ENCODE measurements around the gene CUBN. TPM values are rescaled to one million over a fixed set of nuclear protein-coding genes. Genes with fewer than 3 reads are reported as not detected.
A peak's percentile ranks its signal among the peaks of the same experiment; 100 is the strongest.

CUBN gene
- total RNA-seq, 2 experiments from 2014 or later: 7.9 to 9.2 TPM

DNA sequence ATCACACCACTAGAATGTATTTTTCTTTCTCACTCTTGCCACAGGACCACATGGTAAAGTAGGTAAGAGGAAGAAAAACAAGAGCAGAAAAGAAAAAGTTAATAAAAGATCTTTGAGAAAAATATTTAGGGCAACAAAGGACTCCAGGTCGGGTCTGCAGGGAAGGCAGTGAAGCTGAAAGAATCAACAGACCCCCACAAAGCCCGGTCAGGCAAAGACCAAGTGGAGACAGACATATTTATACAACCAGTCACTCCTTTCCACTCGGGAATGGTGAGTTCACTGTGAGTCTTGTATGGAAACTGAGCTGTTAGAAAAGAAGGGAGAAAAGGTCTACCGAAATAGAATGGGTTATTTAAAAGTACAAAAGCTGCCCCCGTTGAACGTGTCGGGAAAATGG, 340.4 kb downstream of the CUBN start:
- CTCF ChIA-PET: no interaction called here
- peak overlapping the region in 1 of 2 donors; percentile 97 for H3K27ac ChIP-seq (ENCODE audit: low read depth in 1 of 2, low read length in 2 of 2)

DNA sequence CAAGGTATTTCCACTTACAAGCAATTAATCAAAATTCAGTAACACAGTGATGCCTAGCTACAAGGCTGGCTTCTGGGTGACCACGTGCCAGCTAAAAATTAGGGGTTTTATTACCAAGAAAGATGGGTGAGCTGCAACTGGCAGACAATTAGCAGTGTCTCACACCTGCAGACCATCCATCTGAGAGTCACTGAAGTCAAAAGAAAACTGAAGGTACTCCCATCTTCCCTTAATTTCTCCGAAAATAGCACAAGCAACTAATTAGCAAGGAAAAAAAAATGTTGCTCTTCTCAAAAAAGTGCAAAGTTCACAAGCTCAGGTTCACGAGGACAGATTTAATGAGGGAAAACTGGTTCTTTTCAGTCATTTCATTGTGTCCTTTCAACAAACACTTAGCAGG, 340.8 kb downstream of the CUBN start:
- H3K27ac Mint-ChIP-seq: peak overlapping the region; percentile 88
- H3K27me3 ChIP-seq (ENCODE audit: control insufficient read depth in 1 of 2, insufficient read depth in 2 of 2, low read length in 2 of 2): no peaks in the 10 kb centered on the region
- intact Hi-C loops (cut with DNase I, micrococcal nuclease): no loop called here
- peaks cover 3% of the 10 kb centered on the region for H3K36me3 ChIP-seq (ENCODE audit: insufficient read depth, low read length)
- peaks cover 54% of the 10 kb centered on the region for H3K36me3 Mint-ChIP-seq (ENCODE audit: low read depth)
- ChIA-PET POLR2A (interaction anchor here (2.6 kb wide), 1 partner anchor 29 kb away, joined by 13 read pairs; the partner anchor contains the start of gene RSU1), CTCF (no interaction called here)
- peaks cover 2% of the 10 kb centered on the region for H3K9me3 Mint-ChIP-seq
- peak overlapping the region; percentile 71 to 97 for H3K27ac ChIP-seq (ENCODE audit: low read depth in 1 of 2, low read length in 2 of 2)
- peaks cover 0 to 4% of the 10 kb centered on the region in 2 experiments for H3K9me3 ChIP-seq (ENCODE audit: control insufficient read depth in 1 of 2, insufficient read depth in 1 of 2, low read length in 2 of 2)
- no peak for DNase-seq
- no peak for ATAC-seq (ENCODE audit: poor library complexity)
- no peak overlapping the region for H3K4me3 Mint-ChIP-seq
- H3K4me3 ChIP-seq (ENCODE audit: low read length): no peak overlapping the region
- peaks cover 21% of the 10 kb centered on the region for H3K4me1 Mint-ChIP-seq (ENCODE audit: low read depth)
- peaks cover 23% of the 10 kb centered on the region for H3K4me1 ChIP-seq (ENCODE audit: insufficient read depth, low read length)
- H3K27me3 Mint-ChIP-seq: no peaks in the 10 kb centered on the region
- TF ChIP-seq, protein P1, sequence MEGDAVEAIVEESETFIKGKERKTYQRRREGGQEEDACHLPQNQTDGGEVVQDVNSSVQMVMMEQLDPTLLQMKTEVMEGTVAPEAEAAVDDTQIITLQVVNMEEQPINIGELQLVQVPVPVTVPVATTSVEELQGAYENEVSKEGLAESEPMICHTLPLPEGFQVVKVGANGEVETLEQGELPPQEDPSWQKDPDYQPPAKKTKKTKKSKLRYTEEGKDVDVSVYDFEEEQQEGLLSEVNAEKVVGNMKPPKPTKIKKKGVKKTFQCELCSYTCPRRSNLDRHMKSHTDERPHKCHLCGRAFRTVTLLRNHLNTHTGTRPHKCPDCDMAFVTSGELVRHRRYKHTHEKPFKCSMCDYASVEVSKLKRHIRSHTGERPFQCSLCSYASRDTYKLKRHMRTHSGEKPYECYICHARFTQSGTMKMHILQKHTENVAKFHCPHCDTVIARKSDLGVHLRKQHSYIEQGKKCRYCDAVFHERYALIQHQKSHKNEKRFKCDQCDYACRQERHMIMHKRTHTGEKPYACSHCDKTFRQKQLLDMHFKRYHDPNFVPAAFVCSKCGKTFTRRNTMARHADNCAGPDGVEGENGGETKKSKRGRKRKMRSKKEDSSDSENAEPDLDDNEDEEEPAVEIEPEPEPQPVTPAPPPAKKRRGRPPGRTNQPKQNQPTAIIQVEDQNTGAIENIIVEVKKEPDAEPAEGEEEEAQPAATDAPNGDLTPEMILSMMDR (IDR thresholded peaks at IDR 0.05): no peak

More for the DNA sequence above, 340.4 kb downstream of the CUBN start:
- Mint-ChIP-seq H3K9me3 (peaks cover 2% of the 10 kb centered on the region), H3K27ac (peak overlapping the region; percentile 88), H3K4me1 (ENCODE audit: low read depth) (peaks cover 21% of the 10 kb centered on the region), H3K4me3 (no peak overlapping the region), H3K36me3 (ENCODE audit: low read depth) (peaks cover 55% of the 10 kb centered on the region), H3K27me3 (no peaks in the 10 kb centered on the region)
- POLR2A ChIA-PET: interaction anchor here (2.6 kb wide), 1 partner anchor 28 kb away, joined by 13 read pairs; the partner anchor contains the start of gene RSU1
- intact Hi-C loops (cut with DNase I, micrococcal nuclease): no loop called here
- Histone ChIP-seq H3K27me3 (ENCODE audit: control insufficient read depth in 1 of 2, insufficient read depth in 2 of 2, low read length in 2 of 2) (no peaks in the 10 kb centered on the region), H3K9me3 (ENCODE audit: control insufficient read depth in 1 of 2, insufficient read depth in 1 of 2, low read length in 2 of 2) (peaks cover 0 to 4% of the 10 kb centered on the region in 2 experiments), H3K4me3 (ENCODE audit: low read length) (no peak overlapping the region), H3K36me3 (ENCODE audit: insufficient read depth, low read length) (peaks cover 3% of the 10 kb centered on the region), H3K4me1 (ENCODE audit: insufficient read depth, low read length) (peaks cover 23% of the 10 kb centered on the region)
- TF ChIP-seq, protein P1 (IDR thresholded peaks at IDR 0.05): no peak
- no peak for DNase-seq
- ATAC-seq (ENCODE audit: poor library complexity): no peak

DNA sequence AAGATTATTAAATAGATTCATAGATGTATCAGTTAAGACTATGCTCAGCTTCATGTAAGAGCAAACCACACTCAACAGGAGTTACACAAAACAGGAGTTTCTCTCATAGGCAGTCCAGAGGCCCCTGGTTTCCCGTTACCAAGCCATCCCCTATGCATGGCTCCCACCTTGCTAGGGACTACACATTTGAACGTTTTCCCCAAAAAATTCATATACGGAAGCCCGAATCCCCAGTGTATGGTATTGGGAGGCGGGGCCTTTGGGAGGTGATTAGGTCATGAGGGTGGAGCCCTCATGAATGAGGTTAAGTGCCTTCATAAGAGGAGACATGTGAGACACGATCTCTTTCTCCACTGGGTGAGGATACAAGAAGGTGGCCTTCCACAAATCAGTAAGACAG, 341.5 kb downstream of the CUBN start:
- Mint-ChIP-seq H3K9me3 (peaks cover 2% of the 10 kb centered on the region), H3K4me1 (ENCODE audit: low read depth) (peaks cover 21% of the 10 kb centered on the region), H3K27ac (peak overlapping the region; percentile 88), H3K36me3 (ENCODE audit: low read depth) (peaks cover 48% of the 10 kb centered on the region), H3K27me3 (no peaks in the 10 kb centered on the region), H3K4me3 (no peak overlapping the region)
- no peaks in the 10 kb centered on the region for H3K27me3 ChIP-seq (ENCODE audit: control insufficient read depth in 1 of 2, insufficient read depth in 2 of 2, low read length in 2 of 2)
- no peak overlapping the region for H3K4me3 ChIP-seq (ENCODE audit: low read length)
- H3K27ac ChIP-seq (ENCODE audit: low read depth in 1 of 2, low read length in 2 of 2): peak overlapping the region; percentile 71 to 97
- H3K36me3 ChIP-seq (ENCODE audit: insufficient read depth, low read length): peaks cover 3% of the 10 kb centered on the region
- intact Hi-C loops (cut with DNase I, micrococcal nuclease): no loop called here
- H3K4me1 ChIP-seq (ENCODE audit: insufficient read depth, low read length): peaks cover 23% of the 10 kb centered on the region
- ChIA-PET POLR2A (interaction anchor here (2.6 kb wide), 1 partner anchor 29 kb away, joined by 13 read pairs; the partner anchor contains the start of gene RSU1), CTCF (no interaction called here)
- DNase-seq (peak in 3 of 14 experiments; percentile 54 to 66 (median 58)), ATAC-seq (ENCODE audit: poor library complexity) (peak; percentile 4)
- H3K9me3 ChIP-seq (ENCODE audit: control insufficient read depth in 1 of 2, insufficient read depth in 1 of 2, low read length in 2 of 2): peaks cover 0 to 4% of the 10 kb centered on the region in 2 experiments
- TF ChIP-seq, protein P1 (IDR thresholded peaks at IDR 0.05): no peak

Measured in CD4-positive, alpha-beta T cell (primary cell).